HepG2 (cell line): ENCODE measurements around the gene CDC34. TPM values are rescaled to one million over a fixed set of nuclear protein-coding genes. Genes with fewer than 3 reads are reported as not detected.

Source experiments
- ATF6 ChIP-seq: sonication (generic); formaldehyde crosslinking; conservative IDR thresholded peaks from 2 replicates; pipeline ENCODE4 v1.4.0; 2020; ENCODE audit warnings: missing genetic modification reagents
- CCDC6 ChIP-seq: sonication (generic); formaldehyde crosslinking; IDR thresholded peaks from 2 replicates; pipeline ENCODE4 v1.8.1; 2022; ENCODE audit warnings: mild to moderate bottlenecking, missing genetic modification reagents, moderate library complexity
- DMTF1 ChIP-seq: sonication (generic); formaldehyde crosslinking; IDR thresholded peaks from 2 replicates; pipeline ENCODE4 v1.4.0; 2020; ENCODE audit warnings: mild to moderate bottlenecking, missing genetic modification reagents
- FOXA1 ChIP-seq, 2 experiments: fragments of 450-650 bp in 1 of 2; sonication (generic) in 1 of 2; formaldehyde crosslinking in 1 of 2; IDR thresholded peaks; 2 replicates each; pipeline versions ENCODE4 v1.4.0 to v1.6.1; 2016 to 2020; ENCODE audit warnings: missing genetic modification reagents in 1 of 2
- FUBP1 ChIP-seq: sonication (generic); formaldehyde crosslinking; IDR thresholded peaks from 2 replicates; pipeline ENCODE4 v1.5.1; 2020; ENCODE audit warnings: missing genetic modification reagents, mild to moderate bottlenecking, borderline replicate concordance
- GABPA ChIP-seq, 2 experiments: IDR thresholded peaks; 2 replicates each; pipeline ENCODE4 v1.6.1; 2011 to 2016; ENCODE audit warnings: low read depth in 2 of 2, low read length in 1 of 2, missing biosample characterization in 1 of 2, missing genetic modification characterization in 1 of 2
- ISX ChIP-seq: sonication (generic); formaldehyde crosslinking; conservative IDR thresholded peaks from 2 replicates; pipeline ENCODE4 v1.5.0; 2020; ENCODE audit warnings: missing genetic modification reagents
- MLX ChIP-seq: IDR thresholded peaks from 2 replicates; pipeline ENCODE4 v1.6.1; 2016
- MYPOP ChIP-seq: sonication (generic); formaldehyde crosslinking; IDR thresholded peaks from 2 replicates; pipeline ENCODE4 v1.8.1; 2023; ENCODE audit warnings: mild to moderate bottlenecking, moderate library complexity, missing genetic modification reagents
- SUZ12 ChIP-seq: fragments of 150-350 bp; IDR thresholded peaks from 2 replicates; pipeline ENCODE4 v1.6.1; 2014; ENCODE audit warnings: low read depth, low read length
- TOPORS ChIP-seq: sonication (generic); formaldehyde crosslinking; IDR thresholded peaks from 2 replicates; pipeline ENCODE4 v1.8.0; 2023; ENCODE audit warnings: mild to moderate bottlenecking, missing genetic modification reagents
- ZBTB33 ChIP-seq: sonication (generic); formaldehyde crosslinking; IDR thresholded peaks from 2 replicates; pipeline ENCODE4 v1.4.0; 2020; ENCODE audit warnings: missing genetic modification reagents
- ZNF12 ChIP-seq: sonication (generic); formaldehyde crosslinking; IDR thresholded peaks from 2 replicates; pipeline ENCODE4 v1.5.0; 2020; ENCODE audit warnings: missing genetic modification reagents
- ZNF160 ChIP-seq: sonication (generic); formaldehyde crosslinking; IDR thresholded peaks from 2 replicates; pipeline ENCODE4 v1.8.0; 2022; ENCODE audit warnings: mild to moderate bottlenecking, inconsistent platforms, missing genetic modification reagents
- ZNF34 ChIP-seq: sonication (generic); formaldehyde crosslinking; IDR thresholded peaks from 2 replicates; pipeline ENCODE4 v1.4.0; 2020; ENCODE audit warnings: mild to moderate bottlenecking, missing genetic modification reagents, borderline replicate concordance
- ZNF552 ChIP-seq: sonication (generic); formaldehyde crosslinking; IDR thresholded peaks from 2 replicates; pipeline ENCODE4 v1.9.0; 2022; ENCODE audit warnings: missing genetic modification reagents, mild to moderate bottlenecking, borderline replicate concordance
- ZNF563 ChIP-seq: sonication (generic); formaldehyde crosslinking; IDR thresholded peaks from 2 replicates; pipeline ENCODE4 v1.8.0; 2022; ENCODE audit warnings: mild to moderate bottlenecking, moderate library complexity, missing genetic modification reagents
- ZNF672 ChIP-seq: sonication (generic); formaldehyde crosslinking; IDR thresholded peaks from 2 replicates; pipeline ENCODE4 v1.8.1; 2022; ENCODE audit warnings: missing genetic modification reagents
- ZNF772 ChIP-seq: sonication (generic); formaldehyde crosslinking; IDR thresholded peaks from 2 replicates; pipeline ENCODE4 v1.5.0; 2020; ENCODE audit warnings: mild to moderate bottlenecking, missing genetic modification reagents
- polyA plus RNA-seq, 8 experiments: library from polyadenylated mRNA; depleted of rRNA in 3 of 8; stranded (reverse) in 7 of 8; unstranded in 1 of 8; fragments of >200 nt; fragmentation: Illumina TruSeq in 4 of 8; extraction: Trizol in 4 of 8; gene quantifications; 2 replicates each; pipeline versions ENCODE4 v1.2.1 to v1.2.3, GENCODE V29; 2011 to 2016; ENCODE audit warnings: low read depth in 4 of 8, missing spikeins in 1 of 8, mixed read lengths in 1 of 8; ENCODE audit not compliant: insufficient read depth in 1 of 8
- total RNA-seq, 5 experiments: library from RNA; depleted of rRNA; stranded (reverse); fragments of >200 nt; fragmentation: Illumina TruSeq; extraction: Trizol; gene quantifications; 2 replicates each; pipeline ENCODE4 v1.2.3, GENCODE V29; 2016; ENCODE audit warnings: low read depth in 1 of 5

Gene CDC34
- total and polyA plus RNA-seq, 2 of the 13 experiments (the other 11 are each of a cell fraction or from before 2014, with no cell fraction given), result 138 to 150 TPM

GRCh38 chr19:524062-524674, 7.4 kb upstream of the CDC34 start (continued):
- TF ChIP-seq SUZ12 (no peak), ZNF672 (no peak), FOXA1 (IDR thresholded peaks at IDR 0.05) (no peak), FOXA1 (CRISPR knock-in tag; IDR thresholded peaks at IDR 0.05) (no peak), CCDC6 (CRISPR knock-in tag) (no peak; the same call in 1 of the 2 replicates), ATF6 (CRISPR knock-in tag) (no peak), ZBTB33 (CRISPR knock-in tag) (0 out of 2 replicates have a peak, but pooled peaks have one; percentile 10), ZNF772 (CRISPR knock-in tag) (peak; percentile 85; the same call in 1 of the 2 replicates), MYPOP (CRISPR knock-in tag) (no peak), ZNF34 (CRISPR knock-in tag) (no peak), DMTF1 (no peak), TOPORS (0 out of 2 replicates have a peak, but pooled peaks have one; percentile 41), ZNF160 (CRISPR knock-in tag) (peak; percentile 77; the same call in 1 of the 2 replicates), MLX (CRISPR knock-in tag) (peak; percentile 72; the same call in 1 of the 2 replicates), ISX (no peak), ZNF12 (CRISPR knock-in tag) (no peak), GABPA (IDR thresholded peaks at IDR 0.05; ENCODE audit: low read depth, low read length) (peak; percentile 47; the same call in 1 of the 2 replicates), GABPA (CRISPR knock-in tag; IDR thresholded peaks at IDR 0.05; ENCODE audit: low read depth) (peak; percentile 83), ZNF563 (CRISPR knock-in tag) (no peak), FUBP1 (CRISPR knock-in tag) (no peak), ZNF552 (CRISPR knock-in tag) (no peak; the same call in 1 of the 2 replicates)
